ENCODE results near the gene FRMD1. TPM values are rescaled to one million over a fixed set of nuclear protein-coding genes. Genes with fewer than 3 reads are reported as not detected.

The FRMD1 gene
- polyA plus RNA-seq (2013, experiment 1 of 2) = 0.15 TPM
- 0.13 TPM for polyA plus RNA-seq (2013, experiment 2 of 2)

- no peaks in the 10 kb centered on the region for H3K4me1 ChIP-seq (ENCODE audit: insufficient read depth, low read length)
- H3K9ac ChIP-seq (ENCODE audit: low read depth, low read length) = no peak within 1 kb of the TSS
- WGBS = 95% methylated on average over 21 of the region's 21 CpGs
- no peak within 1 kb of the TSS for H3K27ac ChIP-seq (ENCODE audit: low read depth, low read length)
- H3K36me3 ChIP-seq (ENCODE audit: insufficient read depth, low read length) = no peaks in the 10 kb centered on the region
- no peak within 1 kb of the TSS for H3K4me3 ChIP-seq (ENCODE audit: low read length)
- no peaks in the 10 kb centered on the region for H3K27me3 ChIP-seq (ENCODE audit: insufficient read depth, low read length)
- H3K9me3 ChIP-seq (ENCODE audit: insufficient read depth, low read depth, low read length) = no peaks in the 10 kb centered on the region
Measured at GRCh38 chr6:168078943-168079405, at the start of gene FRMD1. TSS of gene FRMD1 (minus strand) at chr6:168079212. CDS start at chr6:168079094, 118 bp downstream.

- 93% methylated on average over 19 of the region's 19 CpGs for WGBS
- no peak overlapping the region for H3K4me3 ChIP-seq (ENCODE audit: low read length)
- H3K4me1 ChIP-seq (ENCODE audit: insufficient read depth, low read length) = peaks cover 17% of the 10 kb centered on the region
- no peaks in the 10 kb centered on the region for H3K9me3 ChIP-seq (ENCODE audit: insufficient read depth, low read depth, low read length)
- H3K27ac ChIP-seq (ENCODE audit: low read depth, low read length) = no peak overlapping the region
- H3K36me3 ChIP-seq (ENCODE audit: insufficient read depth, low read length) = no peaks in the 10 kb centered on the region
- no peak overlapping the region for H3K9ac ChIP-seq (ENCODE audit: low read depth, low read length)
- H3K27me3 ChIP-seq (ENCODE audit: insufficient read depth, low read length) = peaks cover 19% of the 10 kb centered on the region
Measured at GRCh38 chr6:168128006-168128630, 49.1 kb upstream of the FRMD1 start.

- WGBS = 89% methylated on average over 10 of the region's 10 CpGs
- H3K27ac ChIP-seq (ENCODE audit: low read depth, low read length) = no peak overlapping the region
- peaks cover 14% of the 10 kb centered on the region for H3K4me1 ChIP-seq (ENCODE audit: insufficient read depth, low read length)
- no peak overlapping the region for H3K4me3 ChIP-seq (ENCODE audit: low read length)
- no peak overlapping the region for H3K9ac ChIP-seq (ENCODE audit: low read depth, low read length)
- no peaks in the 10 kb centered on the region for H3K9me3 ChIP-seq (ENCODE audit: insufficient read depth, low read depth, low read length)
- no peaks in the 10 kb centered on the region for H3K36me3 ChIP-seq (ENCODE audit: insufficient read depth, low read length)
- H3K27me3 ChIP-seq (ENCODE audit: insufficient read depth, low read length) = peaks cover 18% of the 10 kb centered on the region
Measured at GRCh38 chr6:168127384-168127868, 48.4 kb upstream of the FRMD1 start.

- Histone ChIP-seq H3K9ac (ENCODE audit: low read depth, low read length) (no peak overlapping the region), H3K27ac (ENCODE audit: low read depth, low read length) (no peak overlapping the region), H3K4me3 (ENCODE audit: low read length) (no peak overlapping the region), H3K4me1 (ENCODE audit: insufficient read depth, low read length) (0 out of 2 replicates have a peak, but pooled peaks cover 9% of the 10 kb centered on the region), H3K36me3 (ENCODE audit: insufficient read depth, low read length) (no peaks in the 10 kb centered on the region), H3K9me3 (ENCODE audit: insufficient read depth, low read depth, low read length) (no peaks in the 10 kb centered on the region), H3K27me3 (ENCODE audit: insufficient read depth, low read length) (peaks cover 11% of the 10 kb centered on the region)
- WGBS = 95% methylated on average over 22 of the region's 22 CpGs
Measured at GRCh38 chr6:168126566-168127383, 47.8 kb upstream of the FRMD1 start.

GRCh38 chr6:168125429-168126001, 46.5 kb upstream of the FRMD1 start:
- WGBS = 89% methylated on average over 22 of the region's 22 CpGs
- Histone ChIP-seq H3K36me3 (ENCODE audit: insufficient read depth, low read length) (no peaks in the 10 kb centered on the region), H3K4me3 (ENCODE audit: low read length) (no peak overlapping the region), H3K27me3 (ENCODE audit: insufficient read depth, low read length) (peaks cover 4% of the 10 kb centered on the region), H3K4me1 (ENCODE audit: insufficient read depth, low read length) (0 out of 2 replicates have a peak, but pooled peaks cover 9% of the 10 kb centered on the region), H3K9me3 (ENCODE audit: insufficient read depth, low read depth, low read length) (no peaks in the 10 kb centered on the region), H3K9ac (ENCODE audit: low read depth, low read length) (no peak overlapping the region), H3K27ac (ENCODE audit: low read depth, low read length) (no peak overlapping the region)

GRCh38 chr6:168124921-168125320, 45.9 kb upstream of the FRMD1 start:
- H3K9ac ChIP-seq (ENCODE audit: low read depth, low read length) = no peak overlapping the region
- 0 out of 2 replicates have a peak, but pooled peaks cover 9% of the 10 kb centered on the region for H3K4me1 ChIP-seq (ENCODE audit: insufficient read depth, low read length)
- no peak overlapping the region for H3K4me3 ChIP-seq (ENCODE audit: low read length)
- no peak overlapping the region for H3K27ac ChIP-seq (ENCODE audit: low read depth, low read length)
- no peaks in the 10 kb centered on the region for H3K36me3 ChIP-seq (ENCODE audit: insufficient read depth, low read length)
- H3K27me3 ChIP-seq (ENCODE audit: insufficient read depth, low read length) = no peaks in the 10 kb centered on the region
- H3K9me3 ChIP-seq (ENCODE audit: insufficient read depth, low read depth, low read length) = no peaks in the 10 kb centered on the region
- 91% methylated on average over 11 of the region's 11 CpGs for WGBS

DNA sequence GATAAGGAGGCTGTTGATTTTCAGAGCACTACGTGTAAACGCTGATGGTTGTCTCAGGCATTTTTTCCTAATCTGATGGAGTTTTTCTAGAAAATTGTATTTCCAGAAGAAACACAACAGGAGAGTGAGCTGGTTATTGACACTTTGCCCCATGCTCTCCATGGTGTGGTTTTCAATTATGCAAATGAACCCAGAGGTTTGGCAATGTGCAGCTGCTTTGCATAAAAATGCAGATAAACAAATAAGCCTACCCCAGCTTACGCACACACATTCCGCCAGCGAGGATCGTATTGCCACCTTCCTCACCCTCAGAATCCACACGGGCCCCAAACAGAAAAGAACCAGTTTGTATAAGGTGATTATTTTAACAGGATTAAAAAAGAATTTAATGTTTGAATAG, 45.1 kb upstream of the FRMD1 start:
- WGBS = 76% methylated on average over 2 of the region's 7 CpGs
- no peak overlapping the region for H3K27ac ChIP-seq (ENCODE audit: low read depth, low read length)
- no peaks in the 10 kb centered on the region for H3K27me3 ChIP-seq (ENCODE audit: insufficient read depth, low read length)
- no peak overlapping the region for H3K9ac ChIP-seq (ENCODE audit: low read depth, low read length)
- 0 out of 2 replicates have a peak, but pooled peaks cover 9% of the 10 kb centered on the region for H3K4me1 ChIP-seq (ENCODE audit: insufficient read depth, low read length)
- no peak overlapping the region for H3K4me3 ChIP-seq (ENCODE audit: low read length)
- H3K36me3 ChIP-seq (ENCODE audit: insufficient read depth, low read length) = no peaks in the 10 kb centered on the region
- no peaks in the 10 kb centered on the region for H3K9me3 ChIP-seq (ENCODE audit: insufficient read depth, low read depth, low read length)

GRCh38 chr6:168123165-168123911, 44.3 kb upstream of the FRMD1 start:
- no peaks in the 10 kb centered on the region for H3K36me3 ChIP-seq (ENCODE audit: insufficient read depth, low read length)
- no peak overlapping the region for H3K27ac ChIP-seq (ENCODE audit: low read depth, low read length)
- 79% methylated on average over 8 of the region's 8 CpGs for WGBS
- H3K9ac ChIP-seq (ENCODE audit: low read depth, low read length) = no peak overlapping the region
- H3K4me1 ChIP-seq (ENCODE audit: insufficient read depth, low read length) = peaks cover 10% of the 10 kb centered on the region; the same call in 1 of the 2 replicates
- no peaks in the 10 kb centered on the region for H3K9me3 ChIP-seq (ENCODE audit: insufficient read depth, low read depth, low read length)
- no peaks in the 10 kb centered on the region for H3K27me3 ChIP-seq (ENCODE audit: insufficient read depth, low read length)
- no peak overlapping the region for H3K4me3 ChIP-seq (ENCODE audit: low read length)

GRCh38 chr6:168122521-168122920, 43.5 kb upstream of the FRMD1 start:
- H3K9ac ChIP-seq (ENCODE audit: low read depth, low read length) = no peak overlapping the region
- H3K27me3 ChIP-seq (ENCODE audit: insufficient read depth, low read length) = no peaks in the 10 kb centered on the region
- H3K4me3 ChIP-seq (ENCODE audit: low read length) = no peak overlapping the region
- WGBS = 94% methylated on average over 9 of the region's 9 CpGs
- peaks cover 13% of the 10 kb centered on the region; the same call in 1 of the 2 replicates for H3K4me1 ChIP-seq (ENCODE audit: insufficient read depth, low read length)
- no peaks in the 10 kb centered on the region for H3K9me3 ChIP-seq (ENCODE audit: insufficient read depth, low read depth, low read length)
- no peaks in the 10 kb centered on the region for H3K36me3 ChIP-seq (ENCODE audit: insufficient read depth, low read length)
- no peak overlapping the region for H3K27ac ChIP-seq (ENCODE audit: low read depth, low read length)

DNA sequence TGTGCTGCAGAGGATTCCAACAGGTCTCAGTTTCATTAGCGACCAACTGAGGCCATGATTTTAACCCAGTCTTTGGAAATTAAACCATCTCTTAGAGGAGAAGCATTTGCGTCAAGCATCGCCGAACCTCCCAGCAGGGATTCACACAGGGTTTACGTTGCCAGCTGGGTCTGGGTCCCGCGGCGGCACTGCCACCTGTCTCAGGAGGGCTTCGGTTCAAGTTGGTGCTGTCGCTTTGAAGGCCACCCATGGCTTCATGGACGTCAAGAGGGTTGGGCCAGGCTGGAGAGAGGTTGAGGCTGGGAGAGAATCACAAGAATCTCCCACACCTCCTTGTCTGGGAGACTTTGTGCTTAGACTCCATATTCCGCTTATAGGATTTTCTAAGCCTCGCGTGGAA, 43.0 kb upstream of the FRMD1 start:
- Histone ChIP-seq H3K27ac (ENCODE audit: low read depth, low read length) (no peak overlapping the region), H3K27me3 (ENCODE audit: insufficient read depth, low read length) (no peaks in the 10 kb centered on the region), H3K9ac (ENCODE audit: low read depth, low read length) (no peak overlapping the region), H3K9me3 (ENCODE audit: insufficient read depth, low read depth, low read length) (no peaks in the 10 kb centered on the region), H3K4me1 (ENCODE audit: insufficient read depth, low read length) (peaks cover 13% of the 10 kb centered on the region; the same call in 1 of the 2 replicates), H3K36me3 (ENCODE audit: insufficient read depth, low read length) (no peaks in the 10 kb centered on the region), H3K4me3 (ENCODE audit: low read length) (no peak overlapping the region)
- WGBS = 91% methylated on average over 14 of the region's 14 CpGs

Data from HUES64 (cell line).